HepG2 (cell line): ENCODE data around the gene OBSL1. TPM values are rescaled to one million over a fixed set of nuclear protein-coding genes. Genes with fewer than 3 reads are reported as not detected.

ENCODE experiments used
- ATRX ChIP-seq: sonication (generic); formaldehyde crosslinking; IDR thresholded peaks from 2 replicates; pipeline ENCODE4 v1.4.0; 2020; ENCODE audit warnings: missing genetic modification reagents, borderline replicate concordance
- BATF2 ChIP-seq: sonication (generic); formaldehyde crosslinking; IDR thresholded peaks from 2 replicates; pipeline ENCODE4 v1.8.0; 2022; ENCODE audit warnings: mild to moderate bottlenecking, missing genetic modification reagents, moderate library complexity
- CENPBD1 ChIP-seq: sonication (generic); formaldehyde crosslinking; IDR thresholded peaks from 2 replicates; pipeline ENCODE4 v1.8.0; 2022; ENCODE audit warnings: missing genetic modification reagents, low read depth, mild to moderate bottlenecking, borderline replicate concordance
- GLMP ChIP-seq: sonication (generic); formaldehyde crosslinking; IDR thresholded peaks from 2 replicates; pipeline ENCODE4 v1.9.0; 2021; ENCODE audit warnings: missing genetic modification reagents, mild to moderate bottlenecking, borderline replicate concordance
- HES4 ChIP-seq: sonication (generic); formaldehyde crosslinking; IDR thresholded peaks from 2 replicates; pipeline ENCODE4 v1.9.0; 2021; ENCODE audit warnings: mild to moderate bottlenecking, missing genetic modification reagents, borderline replicate concordance
- MTF1 ChIP-seq: sonication (generic); formaldehyde crosslinking; IDR thresholded peaks from 2 replicates; pipeline ENCODE4 v1.5.0; 2020; ENCODE audit warnings: missing genetic modification reagents
- MYPOP ChIP-seq: sonication (generic); formaldehyde crosslinking; IDR thresholded peaks from 2 replicates; pipeline ENCODE4 v1.8.1; 2023; ENCODE audit warnings: mild to moderate bottlenecking, moderate library complexity, missing genetic modification reagents
- NCOA5 ChIP-seq: sonication (generic); formaldehyde crosslinking; IDR thresholded peaks from 2 replicates; pipeline ENCODE4 v1.4.0; 2020; ENCODE audit warnings: missing genetic modification reagents
- NFATC3 ChIP-seq: sonication (generic); formaldehyde crosslinking; IDR thresholded peaks from 2 replicates; pipeline ENCODE4 v1.5.1; 2020; ENCODE audit warnings: mild to moderate bottlenecking, missing genetic modification reagents
- NFYB ChIP-seq: sonication (generic); formaldehyde crosslinking; IDR thresholded peaks from 2 replicates; pipeline ENCODE4 v1.4.0; 2020; ENCODE audit warnings: missing genetic modification reagents
- NFYC ChIP-seq: IDR thresholded peaks from 2 replicates; pipeline ENCODE4 v1.6.1; 2016; ENCODE audit warnings: missing genetic modification reagents, missing compliant biosample characterization
- NRL ChIP-seq: sonication (generic); formaldehyde crosslinking; IDR thresholded peaks from 2 replicates; pipeline ENCODE4 v1.5.0; 2020; ENCODE audit warnings: missing genetic modification reagents, mild to moderate bottlenecking, moderate library complexity, borderline replicate concordance
- PRMT3 ChIP-seq: sonication (generic); formaldehyde crosslinking; IDR thresholded peaks from 2 replicates; pipeline ENCODE4 v1.8.1; 2022; ENCODE audit warnings: low read depth, mild to moderate bottlenecking, moderate library complexity, missing genetic modification reagents, borderline replicate concordance
- PTBP1 ChIP-seq: fragments of 200-400 bp; formaldehyde crosslinking; IDR thresholded peaks from 2 replicates; pipeline ENCODE4 v1.6.1; 2018; ENCODE audit warnings: low read length, low read depth; ENCODE audit not compliant: poor library complexity, severe bottlenecking
- RFXAP ChIP-seq: sonication (generic); formaldehyde crosslinking; IDR thresholded peaks from 2 replicates; pipeline ENCODE4 v1.4.0; 2020; ENCODE audit warnings: missing genetic modification reagents, borderline replicate concordance
- SALL1 ChIP-seq: sonication (generic); formaldehyde crosslinking; IDR thresholded peaks from 2 replicates; pipeline ENCODE4 v1.8.0; 2022; ENCODE audit warnings: mild to moderate bottlenecking, missing genetic modification reagents
- SMARCE1 ChIP-seq: fragments of 450-650 bp; IDR thresholded peaks from 2 replicates; pipeline ENCODE4 v1.6.1; 2017; ENCODE audit warnings: borderline replicate concordance
- TAF15 ChIP-seq: fragments of 200-400 bp; formaldehyde crosslinking; IDR thresholded peaks from one replicate; pipeline ENCODE4 v1.6.1; 2018; ENCODE audit warnings: mild to moderate bottlenecking, low read depth, low read length; ENCODE audit not compliant: poor library complexity, severe bottlenecking
- ZFP82 ChIP-seq: sonication (generic); formaldehyde crosslinking; IDR thresholded peaks from 2 replicates; pipeline ENCODE4 v1.5.1; 2020; ENCODE audit warnings: mild to moderate bottlenecking, missing genetic modification reagents, borderline replicate concordance
- ZNF160 ChIP-seq: sonication (generic); formaldehyde crosslinking; IDR thresholded peaks from 2 replicates; pipeline ENCODE4 v1.8.0; 2022; ENCODE audit warnings: mild to moderate bottlenecking, inconsistent platforms, missing genetic modification reagents
- ZNF274 ChIP-seq: sonication (generic); formaldehyde crosslinking; IDR thresholded peaks from 2 replicates; pipeline ENCODE4 v1.5.1; 2020; ENCODE audit warnings: mild to moderate bottlenecking, missing genetic modification reagents
- ZNF619 ChIP-seq: sonication (generic); formaldehyde crosslinking; IDR thresholded peaks from 2 replicates; pipeline ENCODE4 v1.4.0; 2020; ENCODE audit warnings: mild to moderate bottlenecking, missing genetic modification reagents
- ZNF691 ChIP-seq: sonication (generic); formaldehyde crosslinking; IDR thresholded peaks from 2 replicates; pipeline ENCODE4 v1.4.0; 2020; ENCODE audit warnings: missing genetic modification reagents, low read depth, mild to moderate bottlenecking, borderline replicate concordance
- ZNF780A ChIP-seq: sonication (generic); formaldehyde crosslinking; IDR thresholded peaks from 2 replicates; pipeline ENCODE4 v1.8.0; 2022; ENCODE audit warnings: mild to moderate bottlenecking, missing genetic modification reagents, moderate library complexity
- ZSCAN31 ChIP-seq: sonication (generic); formaldehyde crosslinking; IDR thresholded peaks from 2 replicates; pipeline ENCODE4 v1.5.0; 2020; ENCODE audit warnings: low read depth, mild to moderate bottlenecking, missing genetic modification reagents
- polyA plus RNA-seq, 8 experiments: library from polyadenylated mRNA; depleted of rRNA in 3 of 8; stranded (reverse) in 7 of 8; unstranded in 1 of 8; fragments of >200 nt; fragmentation: Illumina TruSeq in 4 of 8; extraction: Trizol in 4 of 8; gene quantifications; 2 replicates each; pipeline versions ENCODE4 v1.2.1 to v1.2.3, GENCODE V29; 2011 to 2016; ENCODE audit warnings: low read depth in 4 of 8, missing spikeins in 1 of 8, mixed read lengths in 1 of 8; ENCODE audit not compliant: insufficient read depth in 1 of 8
- total RNA-seq, 5 experiments: library from RNA; depleted of rRNA; stranded (reverse); fragments of >200 nt; fragmentation: Illumina TruSeq; extraction: Trizol; gene quantifications; 2 replicates each; pipeline ENCODE4 v1.2.3, GENCODE V29; 2016; ENCODE audit warnings: low read depth in 1 of 5

The OBSL1 gene
- total and polyA plus RNA-seq, 2 of the 13 experiments (the other 11 are each of a cell fraction or from before 2014, with no cell fraction given) = 86.7 to 218 TPM

GRCh38 chr2:219545943-219546352 is 25.4 kb downstream of the OBSL1 start (continued):
- TF ChIP-seq SMARCE1 (no peak), ZNF691 (CRISPR knock-in tag) (peak; percentile 59; the same call in 1 of the 2 replicates), SALL1 (CRISPR knock-in tag) (peak; percentile 87), NRL (CRISPR knock-in tag) (no peak), GLMP (CRISPR knock-in tag) (no peak), PRMT3 (CRISPR knock-in tag) (no peak), ZNF619 (no peak), BATF2 (CRISPR knock-in tag) (no peak), ZNF274 (CRISPR knock-in tag) (no peak), NFYC (no peak), RFXAP (CRISPR knock-in tag) (no peak), NFYB (CRISPR knock-in tag) (no peak), TAF15 (no peak), ZSCAN31 (CRISPR knock-in tag) (peak; percentile 49; the same call in 1 of the 2 replicates), HES4 (CRISPR knock-in tag) (no peak), MYPOP (peak; percentile 61; the same call in 1 of the 2 replicates), ZFP82 (CRISPR knock-in tag) (no peak), NCOA5 (CRISPR knock-in tag) (no peak), ZNF780A (CRISPR knock-in tag) (no peak), ZNF160 (CRISPR knock-in tag) (no peak), CENPBD1 (no peak), ATRX (CRISPR knock-in tag) (no peak), NFATC3 (CRISPR knock-in tag) (no peak), PTBP1 (no peak), MTF1 (CRISPR knock-in tag) (no peak)
